Measurements from ENCODE around the gene IL17B.

The IL17B gene

GRCh38 chr5:149356391-149356790 lies 22.7 kb downstream of the IL17B start:
- Histone ChIP-seq H3K14ac (ENCODE audit: low read length) (no peak overlapping the region), H3K4me2 (ENCODE audit: low read length) (no peak overlapping the region), H4K8ac (ENCODE audit: low read depth, low read length) (no peak overlapping the region), H3K23ac (ENCODE audit: low read length) (no peak overlapping the region), H2AFZ (ENCODE audit: insufficient read depth, low read length, poor library complexity) (no peak overlapping the region), H3K79me1 (ENCODE audit: low read length) (peaks cover 2% of the 10 kb centered on the region), H2BK12ac (ENCODE audit: low read length) (no peak overlapping the region), H4K91ac (ENCODE audit: low read depth, low read length) (no peak overlapping the region), H3K79me2 (ENCODE audit: control insufficient read depth, insufficient read depth, low read length, poor library complexity) (peaks cover 5% of the 10 kb centered on the region), H3K27ac (ENCODE audit: low read depth, low read length) (no peak overlapping the region), H3K4me3 (ENCODE audit: low read depth, low read length) (no peak overlapping the region), H4K12ac (ENCODE audit: low read depth, low read length) (no peak overlapping the region), H2AK5ac (ENCODE audit: low read length) (no peak overlapping the region), H2BK5ac (ENCODE audit: low read depth, low read length, poor library complexity) (no peak overlapping the region), H3K4me1 (ENCODE audit: control insufficient read depth in 1 of 2, insufficient read depth in 2 of 2, low read length in 2 of 2) (peaks cover 6% of the 10 kb centered on the region in 2 experiments), H3K9me3 (ENCODE audit: insufficient read depth, low read depth, low read length) (peaks cover 3% of the 10 kb centered on the region), H3K4ac (ENCODE audit: low read depth, low read length) (no peak overlapping the region), H3K9ac (ENCODE audit: low read length) (no peak overlapping the region), H2BK120ac (ENCODE audit: insufficient read depth, low read length, poor library complexity) (no peak overlapping the region), H3K36me3 (ENCODE audit: control insufficient read depth in 1 of 2, insufficient read depth in 2 of 2, low read length in 2 of 2) (peaks cover 4 to 12% of the 10 kb centered on the region in 2 experiments), H3K18ac (ENCODE audit: low read length) (no peak overlapping the region), H3K27me3 (ENCODE audit: insufficient read depth, low read length) (no peaks in the 10 kb centered on the region)
- no CpG with 5 or more reads among the region's 8 CpGs for WGBS (ENCODE audit: extremely low coverage, insufficient coverage, insufficient read length)
- DNase-seq: no peak

- Histone ChIP-seq H2BK5ac (ENCODE audit: low read depth, low read length, poor library complexity) (no peak overlapping the region), H4K8ac (ENCODE audit: low read depth, low read length) (no peak overlapping the region), H3K14ac (ENCODE audit: low read length) (no peak overlapping the region), H3K18ac (ENCODE audit: low read length) (no peak overlapping the region), H2BK120ac (ENCODE audit: insufficient read depth, low read length, poor library complexity) (no peak overlapping the region), H3K9me3 (ENCODE audit: insufficient read depth, low read depth, low read length) (peaks cover 3% of the 10 kb centered on the region), H2BK12ac (ENCODE audit: low read length) (no peak overlapping the region), H2AFZ (ENCODE audit: insufficient read depth, low read length, poor library complexity) (no peak overlapping the region), H3K79me2 (ENCODE audit: control insufficient read depth, insufficient read depth, low read length, poor library complexity) (peaks cover 5% of the 10 kb centered on the region), H3K36me3 (ENCODE audit: control insufficient read depth in 1 of 2, insufficient read depth in 2 of 2, low read length in 2 of 2) (peaks cover 8 to 17% of the 10 kb centered on the region in 2 experiments), H3K4me1 (ENCODE audit: control insufficient read depth in 1 of 2, insufficient read depth in 2 of 2, low read length in 2 of 2) (peaks cover 6% of the 10 kb centered on the region in 2 experiments), H3K27me3 (ENCODE audit: insufficient read depth, low read length) (no peaks in the 10 kb centered on the region), H3K4me3 (ENCODE audit: low read depth, low read length) (no peak overlapping the region), H3K23ac (ENCODE audit: low read length) (no peak overlapping the region), H3K27ac (ENCODE audit: low read depth, low read length) (no peak overlapping the region), H3K79me1 (ENCODE audit: low read length) (peaks cover 2% of the 10 kb centered on the region), H3K4me2 (ENCODE audit: low read length) (no peak overlapping the region), H2AK5ac (ENCODE audit: low read length) (no peak overlapping the region), H3K9ac (ENCODE audit: low read length) (no peak overlapping the region), H3K4ac (ENCODE audit: low read depth, low read length) (no peak overlapping the region), H4K91ac (ENCODE audit: low read depth, low read length) (no peak overlapping the region), H4K12ac (ENCODE audit: low read depth, low read length) (no peak overlapping the region)
- DNase-seq: no peak
- no CpG with 5 or more reads among the region's 1 CpG for WGBS (ENCODE audit: extremely low coverage, insufficient coverage, insufficient read length)
Observed at GRCh38 chr5:149355688-149356087, 23.4 kb downstream of the IL17B start.

GRCh38 chr5:149353911-149354310 lies 25.2 kb downstream of the IL17B start:
- H3K27me3 ChIP-seq (ENCODE audit: insufficient read depth, low read length): no peaks in the 10 kb centered on the region
- no peak overlapping the region for H3K14ac ChIP-seq (ENCODE audit: low read length)
- no peak overlapping the region for H4K12ac ChIP-seq (ENCODE audit: low read depth, low read length)
- peaks cover 2% of the 10 kb centered on the region for H3K79me1 ChIP-seq (ENCODE audit: low read length)
- no peak overlapping the region for H2BK120ac ChIP-seq (ENCODE audit: insufficient read depth, low read length, poor library complexity)
- no peak overlapping the region for H2AFZ ChIP-seq (ENCODE audit: insufficient read depth, low read length, poor library complexity)
- H3K27ac ChIP-seq (ENCODE audit: low read depth, low read length): no peak overlapping the region
- H3K18ac ChIP-seq (ENCODE audit: low read length): no peak overlapping the region
- H3K79me2 ChIP-seq (ENCODE audit: control insufficient read depth, insufficient read depth, low read length, poor library complexity): peaks cover 5% of the 10 kb centered on the region
- H3K4me1 ChIP-seq (ENCODE audit: control insufficient read depth in 1 of 2, insufficient read depth in 2 of 2, low read length in 2 of 2): peaks cover 6% of the 10 kb centered on the region in 2 experiments
- peaks cover 12 to 29% of the 10 kb centered on the region in 2 experiments for H3K36me3 ChIP-seq (ENCODE audit: control insufficient read depth in 1 of 2, insufficient read depth in 2 of 2, low read length in 2 of 2)
- no peak overlapping the region for H2BK5ac ChIP-seq (ENCODE audit: low read depth, low read length, poor library complexity)
- WGBS (ENCODE audit: extremely low coverage, insufficient coverage, insufficient read length): no CpG with 5 or more reads among the region's 2 CpGs
- H3K4ac ChIP-seq (ENCODE audit: low read depth, low read length): no peak overlapping the region
- no peak overlapping the region for H3K4me2 ChIP-seq (ENCODE audit: low read length)
- no peak overlapping the region for H3K4me3 ChIP-seq (ENCODE audit: low read depth, low read length)
- DNase-seq: no peak
- no peak overlapping the region for H4K8ac ChIP-seq (ENCODE audit: low read depth, low read length)
- H3K9ac ChIP-seq (ENCODE audit: low read length): no peak overlapping the region
- no peak overlapping the region for H2AK5ac ChIP-seq (ENCODE audit: low read length)
- H2BK12ac ChIP-seq (ENCODE audit: low read length): no peak overlapping the region
- no peak overlapping the region for H4K91ac ChIP-seq (ENCODE audit: low read depth, low read length)
- no peak overlapping the region for H3K23ac ChIP-seq (ENCODE audit: low read length)
- H3K9me3 ChIP-seq (ENCODE audit: insufficient read depth, low read depth, low read length): peaks cover 3% of the 10 kb centered on the region

GRCh38 chr5:149352169-149352568 lies 26.9 kb downstream of the IL17B start:
- WGBS (ENCODE audit: extremely low coverage, insufficient coverage, insufficient read length): no CpG with 5 or more reads among the region's 4 CpGs
- no peaks in the 10 kb centered on the region for H3K27me3 ChIP-seq (ENCODE audit: insufficient read depth, low read length)
- peaks cover 0 to 2% of the 10 kb centered on the region in 2 experiments for H3K4me1 ChIP-seq (ENCODE audit: control insufficient read depth in 1 of 2, insufficient read depth in 2 of 2, low read length in 2 of 2)
- no peak overlapping the region for H4K91ac ChIP-seq (ENCODE audit: low read depth, low read length)
- no peak overlapping the region for H2BK120ac ChIP-seq (ENCODE audit: insufficient read depth, low read length, poor library complexity)
- no peak for DNase-seq
- no peak overlapping the region for H3K14ac ChIP-seq (ENCODE audit: low read length)
- no peak overlapping the region for H2BK12ac ChIP-seq (ENCODE audit: low read length)
- H3K27ac ChIP-seq (ENCODE audit: low read depth, low read length): no peak overlapping the region
- no peak overlapping the region for H3K4me2 ChIP-seq (ENCODE audit: low read length)
- H3K79me1 ChIP-seq (ENCODE audit: low read length): no peaks in the 10 kb centered on the region
- H2BK5ac ChIP-seq (ENCODE audit: low read depth, low read length, poor library complexity): no peak overlapping the region
- H3K79me2 ChIP-seq (ENCODE audit: control insufficient read depth, insufficient read depth, low read length, poor library complexity): no peaks in the 10 kb centered on the region
- no peaks in the 10 kb centered on the region for H3K9me3 ChIP-seq (ENCODE audit: insufficient read depth, low read depth, low read length)
- H3K9ac ChIP-seq (ENCODE audit: low read length): no peak overlapping the region
- H3K4me3 ChIP-seq (ENCODE audit: low read depth, low read length): no peak overlapping the region
- H3K36me3 ChIP-seq (ENCODE audit: control insufficient read depth in 1 of 2, insufficient read depth in 2 of 2, low read length in 2 of 2): peaks cover 14 to 36% of the 10 kb centered on the region in 2 experiments
- H3K23ac ChIP-seq (ENCODE audit: low read length): no peak overlapping the region
- H4K12ac ChIP-seq (ENCODE audit: low read depth, low read length): no peak overlapping the region
- H2AFZ ChIP-seq (ENCODE audit: insufficient read depth, low read length, poor library complexity): no peak overlapping the region
- no peak overlapping the region for H4K8ac ChIP-seq (ENCODE audit: low read depth, low read length)
- no peak overlapping the region for H3K18ac ChIP-seq (ENCODE audit: low read length)
- no peak overlapping the region for H2AK5ac ChIP-seq (ENCODE audit: low read length)
- H3K4ac ChIP-seq (ENCODE audit: low read depth, low read length): no peak overlapping the region

All from trophoblast cell (in vitro differentiated cells and primary cell).